ENCODE results near the gene SLC17A4.

DNA sequence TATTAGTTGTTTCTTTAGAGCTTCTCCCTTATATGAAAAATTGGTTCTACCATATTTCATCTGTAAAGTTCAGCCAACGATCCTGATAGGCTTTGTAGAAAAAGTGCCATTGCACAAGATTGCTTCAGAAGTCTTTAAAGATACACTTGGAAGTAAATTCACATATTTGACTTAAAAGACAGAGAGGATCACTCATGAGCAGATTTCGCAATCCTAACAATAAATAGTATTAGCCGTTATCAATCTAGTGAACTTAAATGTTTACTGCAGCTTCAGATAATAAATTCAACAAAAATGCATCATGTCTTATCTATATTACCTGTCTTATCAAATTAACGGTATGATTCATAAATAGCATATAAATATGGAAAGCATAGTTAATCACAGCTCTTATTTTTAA is 8.7 kb upstream of the SLC17A4 start:
- TF ChIP-seq, protein P1, sequence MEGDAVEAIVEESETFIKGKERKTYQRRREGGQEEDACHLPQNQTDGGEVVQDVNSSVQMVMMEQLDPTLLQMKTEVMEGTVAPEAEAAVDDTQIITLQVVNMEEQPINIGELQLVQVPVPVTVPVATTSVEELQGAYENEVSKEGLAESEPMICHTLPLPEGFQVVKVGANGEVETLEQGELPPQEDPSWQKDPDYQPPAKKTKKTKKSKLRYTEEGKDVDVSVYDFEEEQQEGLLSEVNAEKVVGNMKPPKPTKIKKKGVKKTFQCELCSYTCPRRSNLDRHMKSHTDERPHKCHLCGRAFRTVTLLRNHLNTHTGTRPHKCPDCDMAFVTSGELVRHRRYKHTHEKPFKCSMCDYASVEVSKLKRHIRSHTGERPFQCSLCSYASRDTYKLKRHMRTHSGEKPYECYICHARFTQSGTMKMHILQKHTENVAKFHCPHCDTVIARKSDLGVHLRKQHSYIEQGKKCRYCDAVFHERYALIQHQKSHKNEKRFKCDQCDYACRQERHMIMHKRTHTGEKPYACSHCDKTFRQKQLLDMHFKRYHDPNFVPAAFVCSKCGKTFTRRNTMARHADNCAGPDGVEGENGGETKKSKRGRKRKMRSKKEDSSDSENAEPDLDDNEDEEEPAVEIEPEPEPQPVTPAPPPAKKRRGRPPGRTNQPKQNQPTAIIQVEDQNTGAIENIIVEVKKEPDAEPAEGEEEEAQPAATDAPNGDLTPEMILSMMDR (IDR thresholded peaks at IDR 0.05; ENCODE audit: low read length), result no peak
- no peak for TF ChIP-seq EZH2 (optimal IDR thresholded peaks at IDR 0.05; ENCODE audit: low read depth, low read length)
- TF ChIP-seq EZH2phosphoT487 (IDR thresholded peaks at IDR 0.05; ENCODE audit: low read length), result no peak

Data from MM.1S (cell line).